ENCODE results near the gene MFAP5.
"Not testable (repeated sequence)": the region's sequence is repeated elsewhere in the genome, so short reads cannot be mapped to it uniquely, and the experiment has no call there.

MFAP5 gene

GRCh38 chr12:8624750-8625149, 37.9 kb downstream of the MFAP5 start:
- not testable (repeated sequence) for DNase-seq

- no peak for DNase-seq
Measured at GRCh38 chr12:8622646-8623045, 40.0 kb downstream of the MFAP5 start.

- DNase-seq: no peak
Measured at GRCh38 chr12:8615206-8615605, 47.4 kb downstream of the MFAP5 start.

- DNase-seq: not testable (repeated sequence)
Measured at GRCh38 chr12:8613881-8614280, 48.7 kb downstream of the MFAP5 start.

- no peak for DNase-seq
Measured at GRCh38 chr12:8612629-8613028, 50.0 kb downstream of the MFAP5 start, which contains the start of gene AICDA. Gene AICDA (minus strand): TSS chr12:8612859. CDS start chr12:8612767, 92 bp downstream.

GRCh38 chr12:8609061-8609570, 53.5 kb downstream of the MFAP5 start:
- peak in 1 of 2 donors; percentile 11 for DNase-seq

GRCh38 chr12:8606890-8607289, 55.7 kb downstream of the MFAP5 start:
- DNase-seq: no peak

GRCh38 chr12:8605057-8605456, 57.6 kb downstream of the MFAP5 start:
- no peak for DNase-seq

GRCh38 chr12:8603856-8604255, 58.8 kb downstream of the MFAP5 start:
- no peak for DNase-seq

- DNase-seq: no peak
Measured at GRCh38 chr12:8603286-8603685, 59.3 kb downstream of the MFAP5 start.

- no peak for DNase-seq
Measured at GRCh38 chr12:8596561-8596960, 66.1 kb downstream of the MFAP5 start.
